Smooth muscle cell (in vitro differentiated cells): ENCODE data around the gene CAPNS1. TPM values are rescaled to one million over a fixed set of nuclear protein-coding genes. Genes with fewer than 3 reads are reported as not detected.

ENCODE experiments used
- DNase-seq: peaks from one replicate; lab custom pipeline; 2025; ENCODE audit not compliant: unreplicated experiment; lab: John Stamatoyannopoulos, UW
- H2AFZ ChIP-seq: fragments of 200-600 bp; sonication (generic); 2 replicates; pipeline ENCODE4 v1.6.0; 2016; ENCODE audit warnings: antibody characterized with exemption, low read depth, mild to moderate bottlenecking
- H3F3A ChIP-seq: fragments of 200-600 bp; sonication (generic); 2 replicates; pipeline ENCODE4 v1.6.0; 2017; ENCODE audit warnings: antibody characterized with exemption, low read depth
- H3K27ac ChIP-seq: fragments of 200-600 bp; sonication (generic); 2 replicates; pipeline ENCODE4 v1.5.1; 2016; ENCODE audit warnings: low read depth, mild to moderate bottlenecking
- H3K27me3 ChIP-seq: fragments of 200-600 bp; sonication (generic); 2 replicates; pipeline ENCODE4 v1.6.1; 2016; ENCODE audit warnings: low read depth, mild to moderate bottlenecking
- H3K36me3 ChIP-seq: fragments of 200-600 bp; sonication (generic); 2 replicates; pipeline ENCODE4 v1.5.1; 2016; ENCODE audit warnings: low read depth
- H3K4me1 ChIP-seq: fragments of 200-600 bp; sonication (generic); 2 replicates; pipeline ENCODE4 v1.5.1; 2016; ENCODE audit warnings: low read depth
- H3K4me2 ChIP-seq: fragments of 200-600 bp; sonication (generic); 2 replicates; pipeline ENCODE4 v1.6.0; 2016; ENCODE audit warnings: mild to moderate bottlenecking
- H3K4me3 ChIP-seq: fragments of 200-600 bp; sonication (generic); 2 replicates; pipeline ENCODE4 v1.5.1; 2016; ENCODE audit warnings: mild to moderate bottlenecking
- H3K79me2 ChIP-seq: fragments of 200-600 bp; sonication (generic); 2 replicates; pipeline ENCODE4 v1.6.0; 2016; ENCODE audit warnings: low read depth, mild to moderate bottlenecking
- H3K9ac ChIP-seq: fragments of 200-600 bp; sonication (generic); 2 replicates; pipeline ENCODE4 v1.6.0; 2016; ENCODE audit warnings: low read depth
- H3K9me3 ChIP-seq: fragments of 200-600 bp; sonication (generic); replicated peaks from 2 replicates; pipeline ENCODE4 v1.5.1; 2016; ENCODE audit warnings: low read depth
- H4K20me1 ChIP-seq: fragments of 200-600 bp; sonication (generic); 2 replicates; pipeline ENCODE4 v1.6.0; 2016; ENCODE audit warnings: low read depth
- CTCF ChIP-seq: fragments of 200-600 bp; sonication (generic); IDR thresholded peaks from 2 replicates; pipeline ENCODE4 v1.5.1; 2017; ENCODE audit warnings: borderline replicate concordance, mild to moderate bottlenecking, antibody characterized with exemption; ENCODE audit not compliant: insufficient read depth, poor library complexity, severe bottlenecking
- WGBS: methylation state at CpG from one replicate; pipeline ENCODE4 v1.1.7; 2016; ENCODE audit warnings: low lambda C conversion rate; 5-methylcytosine and 5-hydroxymethylcytosine counted together
- polyA plus RNA-seq: library from polyadenylated mRNA; unstranded; fragments of >200 nt; fragmentation: Nextera tagmentation; extraction: Ambion mirVana; gene quantifications from 2 replicates; pipeline ENCODE4 v1.2.1, GENCODE V29; 2016
- total RNA-seq: library from RNA; depleted of rRNA; stranded (reverse); fragments of >200 nt; gene quantifications from 2 replicates; pipeline ENCODE4 v1.2.3, GENCODE V29; 2014

The CAPNS1 gene
- total and polyA plus RNA-seq, 2 experiments from 2014 or later = 183 to 383 TPM

- no peaks in the 10 kb centered on the region for H3K9me3 ChIP-seq
- peak overlapping the region; percentile 70 for H3K9ac ChIP-seq
- no peaks in the 10 kb centered on the region for H3K36me3 ChIP-seq
- H3K4me1 ChIP-seq = peaks cover 6% of the 10 kb centered on the region
- no peaks in the 10 kb centered on the region for H3F3A ChIP-seq
- peak overlapping the region; percentile 70 for H3K4me3 ChIP-seq
- peak; percentile 38 for DNase-seq
- H3K27me3 ChIP-seq = no peaks in the 10 kb centered on the region
- H3K79me2 ChIP-seq = peaks cover 18% of the 10 kb centered on the region
- peak overlapping the region; percentile 25 for H2AFZ ChIP-seq
- H4K20me1 ChIP-seq = no peaks in the 10 kb centered on the region
- peak overlapping the region; percentile 13 for H3K27ac ChIP-seq
- TF ChIP-seq CTCF = no peak
- peak overlapping the region; percentile 97 for H3K4me2 ChIP-seq
- WGBS = 15% methylated on average over 38 of the region's 48 CpGs
These were observed 25.8 kb upstream of the CAPNS1 start for GRCh38 chr19:36113894-36114720.

- H3K27me3 ChIP-seq = no peaks in the 10 kb centered on the region
- H3K4me3 ChIP-seq = peak within 1 kb of the TSS; percentile 70
- peaks cover 4% of the 10 kb centered on the region for H4K20me1 ChIP-seq
- H3K4me2 ChIP-seq = peak within 1 kb of the TSS; percentile 97
- H3K4me1 ChIP-seq = peaks cover 6% of the 10 kb centered on the region
- peak; percentile 93 for DNase-seq
- no peaks in the 10 kb centered on the region for H3K36me3 ChIP-seq
- H3K9me3 ChIP-seq = no peaks in the 10 kb centered on the region
- WGBS = under 1% methylated on average over 56 of the region's 60 CpGs
- no peaks in the 10 kb centered on the region for H3F3A ChIP-seq
- no peak for TF ChIP-seq CTCF
- H3K27ac ChIP-seq = peak within 1 kb of the TSS; percentile 13
- H3K9ac ChIP-seq = peak within 1 kb of the TSS; percentile 70
- peak within 1 kb of the TSS; percentile 46 for H2AFZ ChIP-seq
- peaks cover 18% of the 10 kb centered on the region for H3K79me2 ChIP-seq
These were observed 25.0 kb upstream of the CAPNS1 start, which contains the start of gene POLR2I for GRCh38 chr19:36114721-36115452. TSS of gene POLR2I (minus strand) at chr19:36114875. CDS start at chr19:36114856, 19 bp downstream.

- Histone ChIP-seq H3K27ac (peak within 1 kb of the TSS; percentile 13), H3K4me2 (peak within 1 kb of the TSS; percentile 97), H3K4me1 (peaks cover 6% of the 10 kb centered on the region), H2AFZ (peak within 1 kb of the TSS; percentile 46), H3K4me3 (peak within 1 kb of the TSS; percentile 70), H3K9ac (peak within 1 kb of the TSS; percentile 70), H3K27me3 (no peaks in the 10 kb centered on the region), H3F3A (no peaks in the 10 kb centered on the region), H3K9me3 (no peaks in the 10 kb centered on the region), H4K20me1 (peaks cover 8% of the 10 kb centered on the region), H3K36me3 (no peaks in the 10 kb centered on the region), H3K79me2 (peaks cover 18% of the 10 kb centered on the region)
- 5% methylated on average over 50 of the region's 59 CpGs for WGBS
- DNase-seq = peak; percentile 92
- no peak for TF ChIP-seq CTCF
These were observed 24.2 kb upstream of the CAPNS1 start, which contains the start of gene TBCB for GRCh38 chr19:36115453-36116343. TSS of gene TBCB (plus strand) at chr19:36115468. CDS start at chr19:36115561, 93 bp downstream.
